ENCODE data around the gene HCN3.

GRCh38 chr1:155269381-155269780 is 7.9 kb upstream of the HCN3 start:
- TF ChIP-seq, protein P1, sequence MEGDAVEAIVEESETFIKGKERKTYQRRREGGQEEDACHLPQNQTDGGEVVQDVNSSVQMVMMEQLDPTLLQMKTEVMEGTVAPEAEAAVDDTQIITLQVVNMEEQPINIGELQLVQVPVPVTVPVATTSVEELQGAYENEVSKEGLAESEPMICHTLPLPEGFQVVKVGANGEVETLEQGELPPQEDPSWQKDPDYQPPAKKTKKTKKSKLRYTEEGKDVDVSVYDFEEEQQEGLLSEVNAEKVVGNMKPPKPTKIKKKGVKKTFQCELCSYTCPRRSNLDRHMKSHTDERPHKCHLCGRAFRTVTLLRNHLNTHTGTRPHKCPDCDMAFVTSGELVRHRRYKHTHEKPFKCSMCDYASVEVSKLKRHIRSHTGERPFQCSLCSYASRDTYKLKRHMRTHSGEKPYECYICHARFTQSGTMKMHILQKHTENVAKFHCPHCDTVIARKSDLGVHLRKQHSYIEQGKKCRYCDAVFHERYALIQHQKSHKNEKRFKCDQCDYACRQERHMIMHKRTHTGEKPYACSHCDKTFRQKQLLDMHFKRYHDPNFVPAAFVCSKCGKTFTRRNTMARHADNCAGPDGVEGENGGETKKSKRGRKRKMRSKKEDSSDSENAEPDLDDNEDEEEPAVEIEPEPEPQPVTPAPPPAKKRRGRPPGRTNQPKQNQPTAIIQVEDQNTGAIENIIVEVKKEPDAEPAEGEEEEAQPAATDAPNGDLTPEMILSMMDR (conservative IDR thresholded peaks at IDR 0.05; ENCODE audit: low read depth, low read length) = no peak
- no peak for TF ChIP-seq EZH2 (IDR thresholded peaks at IDR 0.05; ENCODE audit: borderline replicate concordance, low read depth, low read length, poor library complexity, severe bottlenecking)
